Astrocyte of the spinal cord (primary cell): ENCODE results near the gene LTN1.
A peak's percentile ranks its signal among the peaks of the same experiment; 100 is the strongest.

ENCODE experiments used
- DNase-seq: peaks from one replicate; pipeline ENCODE4 v3.0.0; 2011; ENCODE audit warnings: low read depth, low spot score
- H3K4me3 ChIP-seq: 2 replicates; pipeline ENCODE4 v1.5.1; 2011; ENCODE audit warnings: low read depth, mild to moderate bottlenecking, low read length, moderate library complexity
- CTCF ChIP-seq: IDR thresholded peaks from 2 replicates; pipeline ENCODE4 v1.5.1; 2012; ENCODE audit warnings: low read depth, mild to moderate bottlenecking, low read length, inconsistent platforms
- in situ Hi-C: cut with HindIII; loops from 2 replicates; pipeline ENCODE4 v1.10.0; 2017; ENCODE audit warnings: low sequenced_read_pairs

The LTN1 gene

GRCh38 chr21:28971171-28971570 is 21.5 kb downstream of the LTN1 start:
- no peak for DNase-seq
- in situ Hi-C loops: no loop called here
- no peak for TF ChIP-seq CTCF
- no peak overlapping the region for H3K4me3 ChIP-seq

GRCh38 chr21:28963831-28964230 is 28.8 kb downstream of the LTN1 start:
- DNase-seq: no peak
- H3K4me3 ChIP-seq: no peak overlapping the region
- in situ Hi-C loops: no loop called here
- no peak for TF ChIP-seq CTCF

- in situ Hi-C loops: no loop called here
- no peak overlapping the region for H3K4me3 ChIP-seq
- no peak for DNase-seq
- TF ChIP-seq CTCF: no peak
Observed at GRCh38 chr21:28962465-28962864, 30.2 kb downstream of the LTN1 start.

- no peak for TF ChIP-seq CTCF
- in situ Hi-C loops: no loop called here
- no peak overlapping the region for H3K4me3 ChIP-seq
- DNase-seq: no peak
Observed at GRCh38 chr21:28961927-28962326, 30.8 kb downstream of the LTN1 start.

- no peak for DNase-seq
- no peak for TF ChIP-seq CTCF
- in situ Hi-C loops: no loop called here
- no peak overlapping the region for H3K4me3 ChIP-seq
Observed at GRCh38 chr21:28960245-28960644, 32.4 kb downstream of the LTN1 start.

GRCh38 chr21:28959367-28960099 is 33.1 kb downstream of the LTN1 start:
- no peak overlapping the region for H3K4me3 ChIP-seq
- peak; percentile 71 for DNase-seq
- in situ Hi-C loops: no loop called here
- TF ChIP-seq CTCF: no peak
